Left kidney (tissue), 2 donors: ENCODE data around the gene ATP10A. TPM values are rescaled to one million over a fixed set of nuclear protein-coding genes. Genes with fewer than 3 reads are reported as not detected.

Experiments
- DNase-seq: peaks from one replicate; pipeline ENCODE4 v3.0.0-alpha.2; 2013
- polyA plus RNA-seq: library from polyadenylated mRNA; unstranded; fragments of 120-200 nt; gene quantifications from one replicate; pipeline ENCODE4 v1.2.1, GENCODE V29; 2013; ENCODE audit not compliant: insufficient read length

The ATP10A gene
- polyA plus RNA-seq, 1 donor = 4.1 TPM

GRCh38 chr15:25700916-25701315 lies 162.2 kb downstream of the ATP10A start:
- no peak for DNase-seq

- no peak for DNase-seq
Observed at GRCh38 chr15:25697586-25697985, 165.5 kb downstream of the ATP10A start.

GRCh38 chr15:25695875-25696760 lies 167.0 kb downstream of the ATP10A start:
- DNase-seq = no peak

- DNase-seq = no peak
Observed at GRCh38 chr15:25694823-25695312, 168.3 kb downstream of the ATP10A start.

- no peak for DNase-seq
Observed at GRCh38 chr15:25694239-25694584, 168.9 kb downstream of the ATP10A start.

GRCh38 chr15:25693321-25694238 lies 169.5 kb downstream of the ATP10A start:
- DNase-seq = no peak

- DNase-seq = no peak
Observed at GRCh38 chr15:25691544-25692430, 171.3 kb downstream of the ATP10A start.

- no peak for DNase-seq
Observed at GRCh38 chr15:25690673-25691543, 172.2 kb downstream of the ATP10A start.

GRCh38 chr15:25689592-25689991 lies 173.5 kb downstream of the ATP10A start:
- DNase-seq = no peak

- DNase-seq = no peak
Observed at GRCh38 chr15:25688166-25688565, 175.0 kb downstream of the ATP10A start.

GRCh38 chr15:25687689-25688088 lies 175.4 kb downstream of the ATP10A start:
- no peak for DNase-seq

- no peak for DNase-seq
Observed at GRCh38 chr15:25687276-25687675, 175.9 kb downstream of the ATP10A start.

- no peak for DNase-seq
Observed at GRCh38 chr15:25686780-25687179, 176.3 kb downstream of the ATP10A start.

- DNase-seq = no peak
Observed at GRCh38 chr15:25684521-25685431, 178.4 kb downstream of the ATP10A start.

- DNase-seq = no peak
Observed at GRCh38 chr15:25683911-25684310, 179.2 kb downstream of the ATP10A start.

GRCh38 chr15:25683415-25683814 lies 179.7 kb downstream of the ATP10A start:
- no peak for DNase-seq

GRCh38 chr15:25682340-25682739 lies 180.8 kb downstream of the ATP10A start:
- no peak for DNase-seq

GRCh38 chr15:25680686-25681025 lies 182.5 kb downstream of the ATP10A start:
- no peak for DNase-seq

GRCh38 chr15:25679964-25680685 lies 183.0 kb downstream of the ATP10A start:
- no peak for DNase-seq
